GM12878 (cell line): ENCODE data around the gene TSEN54. TPM values are rescaled to one million over a fixed set of nuclear protein-coding genes. Genes with fewer than 3 reads are reported as not detected.

Experiments used
- ATAC-seq: fragments of 200-7000 bp; cut with Tn5 transposase; 3 replicates; pipeline ENCODE4 v1.9.1; 2020; ENCODE audit warnings: mild to moderate bottlenecking, moderate library complexity
- BruUV-seq: library from RNA; stranded (reverse); fragments of 400-500 nt; replicated peaks from 2 replicates; lab custom pipeline; 2021; lab: Mats Ljungman, UMichigan
- CTCF ChIA-PET: fragments of 300-600 bp; sonication (Branson Sonifier 250); formaldehyde crosslinking; extraction: SDS; loops from one replicate; lab custom pipeline; 2021; ENCODE audit warnings: inconsistent platforms; lab: Yijun Ruan, JAX
- POLR2A ChIA-PET: fragments of 350-600 bp; formaldehyde crosslinking; extraction: SDS; loops from one replicate; lab custom pipeline; 2021; ENCODE audit warnings: inconsistent platforms; lab: Charles Lee
- RAD21 ChIA-PET: fragments of 300-600 bp; sonication (Branson Sonifier 250); formaldehyde crosslinking; loops from one replicate; lab custom pipeline; 2023; ENCODE audit warnings: antibody characterized with exemption; ENCODE audit not compliant: unreplicated experiment; lab: Charles Lee
- SMC1A ChIA-PET: fragments of 300-600 bp; sonication (Branson Sonifier 250); formaldehyde crosslinking; loops from one replicate; lab custom pipeline; 2023; ENCODE audit not compliant: unreplicated experiment, uncharacterized antibody; lab: Charles Lee
- DNase-seq: peaks from one replicate; pipeline ENCODE4 v3.0.0-alpha.2; 2011; ENCODE audit warnings: low read depth, low spot score
- FAIRE-seq: peaks from 3 replicates; lab custom pipeline; 2011; peaks lifted over from hg19 to GRCh38; lab: Jason Lieb, UNC
- H2AFZ ChIP-seq: 2 replicates; pipeline ENCODE4 v1.6.0; 2011; ENCODE audit warnings: low read depth, low read length, control low read depth; ENCODE audit not compliant: control insufficient read depth
- H3K27ac ChIP-seq: 2 replicates; pipeline ENCODE4 v1.5.1; 2011; ENCODE audit warnings: control low read depth; ENCODE audit not compliant: control insufficient read depth, insufficient read depth
- H3K27me3 ChIP-seq, 2 experiments: replicated peaks in 1 of 2; 2 replicates each; pipeline versions ENCODE4 v1.6.0 to v1.6.1; 2011; ENCODE audit warnings: low read length in 1 of 2; ENCODE audit not compliant: control insufficient read depth in 2 of 2, insufficient read depth in 2 of 2
- H3K36me3 ChIP-seq, 2 experiments: 2 replicates each; pipeline ENCODE4 v1.5.1; 2011; ENCODE audit warnings: low read length in 1 of 2; ENCODE audit not compliant: control insufficient read depth in 2 of 2, insufficient read depth in 2 of 2
- H3K4me1 ChIP-seq: 2 replicates; pipeline ENCODE4 v1.6.1; 2011; ENCODE audit warnings: mild to moderate bottlenecking, low read length, moderate library complexity, mixed read lengths; ENCODE audit not compliant: control insufficient read depth, insufficient read depth
- H3K4me2 ChIP-seq: 2 replicates; pipeline ENCODE4 v1.6.0; 2011; ENCODE audit warnings: control low read depth; ENCODE audit not compliant: control insufficient read depth, insufficient read depth
- H3K4me3 ChIP-seq: fragments of 200-600 bp; sonication (generic); 2 replicates; pipeline ENCODE4 v1.5.1; 2016
- H3K79me2 ChIP-seq: 2 replicates; pipeline ENCODE4 v1.6.0; 2011; ENCODE audit warnings: low read length; ENCODE audit not compliant: control insufficient read depth, insufficient read depth
- H3K9ac ChIP-seq: 2 replicates; pipeline ENCODE4 v1.8.0; 2011; ENCODE audit warnings: low read length, control low read depth, mixed read lengths; ENCODE audit not compliant: control insufficient read depth, insufficient read depth
- H3K9me3 ChIP-seq: replicated peaks from 3 replicates; pipeline ENCODE4 v1.5.1; 2011; ENCODE audit warnings: mild to moderate bottlenecking, low read length; ENCODE audit not compliant: control insufficient read depth, insufficient read depth
- H4K20me1 ChIP-seq: 2 replicates; pipeline ENCODE4 v1.6.0; 2011; ENCODE audit not compliant: control insufficient read depth, insufficient read depth
- EP300 ChIP-seq, 2 experiments: fragments of 150-350 bp in 1 of 2; IDR thresholded peaks; 2 replicates each; pipeline ENCODE4 v1.6.1; 2011 to 2012; ENCODE audit warnings: low read depth in 2 of 2, low read length in 2 of 2, borderline replicate concordance in 1 of 2, improper control_type of control experiment in 1 of 2, inconsistent platforms in 1 of 2; ENCODE audit not compliant: control insufficient read depth in 1 of 2
- FOS ChIP-seq: IDR thresholded peaks from 3 replicates; pipeline ENCODE4 v1.6.1; 2011; ENCODE audit warnings: borderline replicate concordance; ENCODE audit not compliant: insufficient read length; ENCODE audit errors: extremely low read depth
- HDAC6 ChIP-seq: fragments of 200-600 bp; sonication (generic); IDR thresholded peaks from one replicate; pipeline ENCODE4 v1.8.0; 2017; ENCODE audit warnings: antibody characterized with exemption; ENCODE audit not compliant: unreplicated experiment
- NBN ChIP-seq: fragments of 450-650 bp; IDR thresholded peaks from 2 replicates; pipeline ENCODE4 v1.6.1; 2016
- SREBF2 ChIP-seq: IDR thresholded peaks from 2 replicates; pipeline ENCODE4 v1.6.1; 2012; ENCODE audit warnings: mild to moderate bottlenecking, low read length
- SRF ChIP-seq, 2 experiments: IDR thresholded peaks; 2 replicates each; pipeline ENCODE4 v1.6.1; 2011; ENCODE audit warnings: low read depth in 2 of 2, low read length in 2 of 2, mild to moderate bottlenecking in 1 of 2, moderate library complexity in 1 of 2
- TAF1 ChIP-seq: IDR thresholded peaks from 2 replicates; pipeline ENCODE4 v1.6.1; 2011; ENCODE audit warnings: mild to moderate bottlenecking, low read depth, low read length, borderline replicate concordance
- USF2 ChIP-seq: IDR thresholded peaks from 2 replicates; pipeline ENCODE4 v1.6.1; 2011; ENCODE audit warnings: low read depth, low read length, improper control_type of control experiment, borderline replicate concordance
- ZZZ3 ChIP-seq: IDR thresholded peaks from 2 replicates; pipeline ENCODE4 v1.6.1; 2011; ENCODE audit warnings: low read depth; ENCODE audit not compliant: control insufficient read depth, insufficient read length
- WGBS: methylation state at CpG from one replicate; pipeline ENCODE4 v1.1.6; 2016; ENCODE audit warnings: low lambda C conversion rate; ENCODE audit not compliant: insufficient replicate concordance, insufficient coverage; ENCODE audit errors: missing lambda C conversion rate; 5-methylcytosine and 5-hydroxymethylcytosine counted together
- in situ Hi-C: fragments of 300-500 bp; cut with MboI; formaldehyde crosslinking; loops from 9 replicates; pipeline ENCODE4 v1.14.3; 2018; ENCODE audit warnings: mixed read lengths
- intact Hi-C: fragments of 100-400 bp; cut with micrococcal nuclease; formaldehyde crosslinking; loops from one replicate; pipeline ENCODE4 v1.14.2; 2022; ENCODE audit not compliant: unreplicated experiment
- polyA plus RNA-seq, 11 experiments: library from polyadenylated mRNA; depleted of rRNA in 4 of 11; unstranded in 6 of 11; stranded (reverse) in 5 of 11; fragments of >200 nt; fragmentation: Nextera tagmentation in 4 of 11; fragmentation: Illumina TruSeq in 1 of 11; extraction: Ambion mirVana in 4 of 11; extraction: Trizol in 1 of 11; gene quantifications; 1 replicate in 1 of 11; 2 replicates in 10 of 11; pipeline versions ENCODE4 v1.2.1 to v1.2.3, GENCODE V29; 2011 to 2016; ENCODE audit warnings: inconsistent platforms in 2 of 11, missing spikeins in 2 of 11, low read depth in 1 of 11
- total RNA-seq, 4 experiments: library from RNA; depleted of rRNA in 3 of 4; stranded (reverse); fragments of >200 nt in 3 of 4; fragmentation: Illumina TruSeq in 1 of 4; extraction: Trizol in 1 of 4; gene quantifications; 2 replicates each; pipeline versions ENCODE4 v1.2.1 to v1.2.3, GENCODE V29; 2013 to 2021

TSEN54 gene
- total and polyA plus RNA-seq, 10 of the 15 experiments (the other 5 are each of a cell fraction or from before 2014, with no cell fraction given), result 7.1 to 48.0 (median 41.1) TPM

DNA sequence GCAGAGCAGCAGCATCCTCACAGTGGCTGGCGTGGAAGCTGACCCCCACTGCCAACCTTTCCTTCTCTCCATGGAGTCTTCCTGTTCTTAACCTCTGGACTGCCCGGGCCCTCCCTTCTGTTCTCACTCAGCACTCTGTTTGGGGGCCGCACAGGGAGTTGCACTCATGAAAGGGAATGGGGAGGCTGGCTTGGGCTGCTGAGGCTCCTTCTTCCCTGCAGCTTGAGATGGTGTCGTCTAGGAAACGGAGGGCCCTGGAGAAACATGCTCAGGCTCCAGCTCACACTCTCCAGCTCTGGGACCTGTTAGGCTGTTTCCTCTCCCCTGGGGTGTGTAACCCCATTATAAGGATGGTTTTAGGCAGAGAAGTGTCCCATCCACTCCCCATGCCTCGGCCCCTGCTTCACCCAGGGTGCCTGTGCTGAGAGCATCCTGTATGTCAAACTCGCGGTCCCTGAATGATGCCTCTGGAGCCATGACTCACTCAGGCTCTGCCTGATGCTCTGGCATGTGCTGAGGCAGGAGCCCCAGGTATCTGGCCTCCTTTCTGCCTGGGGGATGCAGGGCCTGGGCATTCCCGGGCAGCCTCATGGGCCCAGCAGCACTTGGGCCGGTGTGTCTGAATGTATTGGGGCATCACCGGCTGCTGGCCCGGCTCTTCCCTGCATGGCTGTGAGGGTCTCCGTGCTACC lies 41.0 kb upstream of the TSEN54 start:
- FAIRE-seq (no peak), DNase-seq (no peak), ATAC-seq (no peak)
- WGBS, result 84% methylated on average over 13 of the region's 13 CpGs
- ChIA-PET POLR2A (no interaction called here), SMC1A (interaction anchor here (0.9 kb wide), 1 partner anchor 9 kb away, joined by 3 read pairs; no protein-coding TSS in a partner anchor), RAD21 (no interaction called here), CTCF (no interaction called here)
- H3K9ac ChIP-seq, result no peak overlapping the region
- no TSS peak for BruUV-seq
- intact Hi-C loops (no loop called here), in situ Hi-C loops (no loop called here)
- no peaks in the 10 kb centered on the region for H3K79me2 ChIP-seq
- no peak overlapping the region for H2AFZ ChIP-seq
- no peak overlapping the region for H3K27ac ChIP-seq
- H4K20me1 ChIP-seq, result no peaks in the 10 kb centered on the region
- H3K36me3 ChIP-seq, result peaks cover 6 to 12% of the 10 kb centered on the region in 2 experiments; a peak in 3 of 4 replicates
- no peak overlapping the region for H3K4me2 ChIP-seq
- H3K27me3 ChIP-seq, result no peaks in the 10 kb centered on the region
- TF ChIP-seq SRF (IDR thresholded peaks at IDR 0.05; ENCODE audit: low read depth in 2 of 2, low read length in 2 of 2) (no peak), NBN (no peak), EP300 (IDR thresholded peaks at IDR 0.05; ENCODE audit: borderline replicate concordance in 1 of 2, control insufficient read depth in 1 of 2, low read depth in 2 of 2, low read length in 2 of 2) (no peak), HDAC6 (no peak), FOS (no peak), USF2 (no peak), TAF1 (no peak), ZZZ3 (no peak), SREBF2 (no peak)
- H3K4me3 ChIP-seq, result no peak overlapping the region
- no peaks in the 10 kb centered on the region for H3K4me1 ChIP-seq
- H3K9me3 ChIP-seq, result no peaks in the 10 kb centered on the region
